GM04503 (cell line): ENCODE measurements around the gene ACBD4.

ENCODE experiments used
- DNase-seq: peaks from one replicate; pipeline ENCODE4 v3.0.0-alpha.2; 2012; ENCODE audit warnings: low read depth

The ACBD4 gene

GRCh38 chr17:45155483-45155882 is 20.0 kb downstream of the ACBD4 start:
- DNase-seq: no peak

GRCh38 chr17:45156242-45156641 is 20.8 kb downstream of the ACBD4 start:
- DNase-seq: no peak

GRCh38 chr17:45160447-45161287 is 25.2 kb downstream of the ACBD4 start:
- DNase-seq: no peak

GRCh38 chr17:45161288-45162024 is 26.0 kb downstream of the ACBD4 start, which contains the start of gene HEXIM2:
Gene HEXIM2, plus strand, starts transcription at chr17:45161875. Its CDS starts 919 bp downstream, at chr17:45162794.
- peak; percentile 99 for DNase-seq

GRCh38 chr17:45162025-45162687 is 26.7 kb downstream of the ACBD4 start:
- no peak for DNase-seq

- no peak for DNase-seq
These were observed 29.3 kb downstream of the ACBD4 start for GRCh38 chr17:45164734-45165269.

GRCh38 chr17:45168991-45169752 is 33.7 kb downstream of the ACBD4 start:
- DNase-seq: no peak

- no peak for DNase-seq
These were observed 34.9 kb downstream of the ACBD4 start for GRCh38 chr17:45170280-45170930.

- peak; percentile 88 for DNase-seq
These were observed 35.4 kb downstream of the ACBD4 start for GRCh38 chr17:45170931-45171337.

GRCh38 chr17:45171338-45172231 is 36.1 kb downstream of the ACBD4 start:
- no peak for DNase-seq

- DNase-seq: no peak
These were observed 36.7 kb downstream of the ACBD4 start for GRCh38 chr17:45172232-45172540.

GRCh38 chr17:45172541-45173286 is 37.2 kb downstream of the ACBD4 start:
- no peak for DNase-seq

- no peak for DNase-seq
These were observed 40.2 kb downstream of the ACBD4 start for GRCh38 chr17:45175759-45176115.

GRCh38 chr17:45177563-45177962 is 42.1 kb downstream of the ACBD4 start:
- DNase-seq: no peak

- DNase-seq: no peak
These were observed 48.7 kb downstream of the ACBD4 start for GRCh38 chr17:45184144-45184543.

- no peak for DNase-seq
These were observed 51.4 kb downstream of the ACBD4 start for GRCh38 chr17:45186801-45187354.

- no peak for DNase-seq
These were observed 53.5 kb downstream of the ACBD4 start for GRCh38 chr17:45189009-45189408.

- DNase-seq: no peak
These were observed 55.2 kb downstream of the ACBD4 start for GRCh38 chr17:45190503-45191255.
